ENCODE measurements around the gene OR8B4.

GRCh38 chr11:124440608-124441007 is 15.9 kb upstream of the OR8B4 start:
- no peak for TF ChIP-seq EZH2 (IDR thresholded peaks at IDR 0.05; ENCODE audit: borderline replicate concordance, insufficient read depth, low read depth, low read length, poor library complexity, severe bottlenecking)
- no peak for TF ChIP-seq CTCF (IDR thresholded peaks at IDR 0.05)

Data from B cell (primary cell).